PFSK-1 (cell line): ENCODE measurements around the gene TM4SF5.

Source experiments
- FOXP2 ChIP-seq: optimal IDR thresholded peaks from 2 replicates; pipeline ENCODE3; 2011; ENCODE audit warnings: borderline replicate concordance, control low read depth, inconsistent platforms; ENCODE audit not compliant: insufficient read depth; ENCODE audit errors: extremely low read length, extremely low read depth
- POLR2AphosphoS5 ChIP-seq: IDR thresholded peaks from 2 replicates; pipeline ENCODE4 v1.6.1; 2012; ENCODE audit warnings: low read depth, mild to moderate bottlenecking, control low read depth, low read length, moderate library complexity
- REST ChIP-seq, 2 experiments: IDR thresholded peaks; 2 replicates each; pipeline versions ENCODE4 v1.6.1 to v1.8.0; 2011 to 2012; ENCODE audit warnings: low read depth in 2 of 2, low read length in 2 of 2, control low read depth in 1 of 2, inconsistent platforms in 1 of 2, mild to moderate bottlenecking in 1 of 2, moderate library complexity in 1 of 2; ENCODE audit not compliant: insufficient read depth in 1 of 2
- SIN3A ChIP-seq: IDR thresholded peaks from 2 replicates; pipeline ENCODE4 v1.6.1; 2012; ENCODE audit warnings: mild to moderate bottlenecking, low read length, moderate library complexity, borderline replicate concordance; ENCODE audit not compliant: insufficient read depth
- TAF1 ChIP-seq: IDR thresholded peaks from 2 replicates; pipeline ENCODE4 v1.6.1; 2012; ENCODE audit warnings: low read length, control low read depth, borderline replicate concordance; ENCODE audit not compliant: insufficient read depth

The TM4SF5 gene

GRCh38 chr17:4742133-4742532 lies 29.6 kb upstream of the TM4SF5 start:
- TF ChIP-seq FOXP2 (no peak), POLR2AphosphoS5 (no peak), TAF1 (no peak), SIN3A (no peak), REST (IDR thresholded peaks at IDR 0.05; ENCODE audit: insufficient read depth in 1 of 2, low read depth in 2 of 2, low read length in 2 of 2) (no peak)

GRCh38 chr17:4742629-4743028 lies 29.1 kb upstream of the TM4SF5 start:
- TF ChIP-seq REST (IDR thresholded peaks at IDR 0.05; ENCODE audit: insufficient read depth in 1 of 2, low read depth in 2 of 2, low read length in 2 of 2) = no peak
- TF ChIP-seq POLR2AphosphoS5 = no peak
- no peak for TF ChIP-seq SIN3A
- TF ChIP-seq FOXP2 = no peak
- no peak for TF ChIP-seq TAF1

GRCh38 chr17:4743216-4743615 lies 28.5 kb upstream of the TM4SF5 start:
- no peak for TF ChIP-seq FOXP2
- no peak for TF ChIP-seq TAF1
- no peak for TF ChIP-seq REST (IDR thresholded peaks at IDR 0.05; ENCODE audit: insufficient read depth in 1 of 2, low read depth in 2 of 2, low read length in 2 of 2)
- no peak for TF ChIP-seq POLR2AphosphoS5
- no peak for TF ChIP-seq SIN3A

GRCh38 chr17:4743898-4744297 lies 27.8 kb upstream of the TM4SF5 start:
- TF ChIP-seq SIN3A = no peak
- TF ChIP-seq POLR2AphosphoS5 = no peak

GRCh38 chr17:4744999-4745969 lies 26.4 kb upstream of the TM4SF5 start:
- TF ChIP-seq POLR2AphosphoS5 = no peak
- TF ChIP-seq TAF1 = no peak
- no peak for TF ChIP-seq FOXP2
- no peak for TF ChIP-seq REST (IDR thresholded peaks at IDR 0.05; ENCODE audit: insufficient read depth in 1 of 2, low read depth in 2 of 2, low read length in 2 of 2)
- TF ChIP-seq SIN3A = no peak
